ENCODE data around the gene CAMTA1. TPM values are rescaled to one million over a fixed set of nuclear protein-coding genes. Genes with fewer than 3 reads are reported as not detected.

Gene CAMTA1
- total RNA-seq, 4 donors from 2014 or later = 57.4 to 88.3 (median 62.1) TPM

DNA sequence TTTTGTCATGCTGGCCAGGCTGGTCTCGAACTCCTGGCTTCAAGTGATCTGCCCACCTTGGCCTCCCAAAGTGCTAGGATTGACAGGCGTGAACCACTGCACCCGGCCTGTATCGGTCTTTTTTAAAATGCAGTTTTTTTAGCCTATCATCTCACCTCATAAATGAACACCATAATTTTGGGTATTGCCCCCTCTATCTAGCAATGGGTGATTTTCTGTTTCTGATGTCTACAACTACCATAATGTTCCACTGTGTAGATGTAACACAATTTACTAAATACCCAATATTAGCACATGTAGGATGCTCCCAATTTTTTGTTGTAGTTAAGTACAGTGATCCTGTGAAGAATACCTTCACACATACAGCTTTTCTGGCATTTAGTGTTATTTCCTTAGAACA lies 2.0 kb upstream of the CAMTA1 start:
- Histone ChIP-seq H3K36me3 (no peaks in the 10 kb centered on the region), H3K27me3 (no peaks in the 10 kb centered on the region), H3K4me3 (no peak overlapping the region), H3K9me3 (no peaks in the 10 kb centered on the region), H3K4me1 (peaks cover 2 to 17% (median 9%) of the 10 kb centered on the region in 4 donors), H3K27ac (peak overlapping the region in 1 of 4 donors; percentile 98)
- TF ChIP-seq, protein P1, sequence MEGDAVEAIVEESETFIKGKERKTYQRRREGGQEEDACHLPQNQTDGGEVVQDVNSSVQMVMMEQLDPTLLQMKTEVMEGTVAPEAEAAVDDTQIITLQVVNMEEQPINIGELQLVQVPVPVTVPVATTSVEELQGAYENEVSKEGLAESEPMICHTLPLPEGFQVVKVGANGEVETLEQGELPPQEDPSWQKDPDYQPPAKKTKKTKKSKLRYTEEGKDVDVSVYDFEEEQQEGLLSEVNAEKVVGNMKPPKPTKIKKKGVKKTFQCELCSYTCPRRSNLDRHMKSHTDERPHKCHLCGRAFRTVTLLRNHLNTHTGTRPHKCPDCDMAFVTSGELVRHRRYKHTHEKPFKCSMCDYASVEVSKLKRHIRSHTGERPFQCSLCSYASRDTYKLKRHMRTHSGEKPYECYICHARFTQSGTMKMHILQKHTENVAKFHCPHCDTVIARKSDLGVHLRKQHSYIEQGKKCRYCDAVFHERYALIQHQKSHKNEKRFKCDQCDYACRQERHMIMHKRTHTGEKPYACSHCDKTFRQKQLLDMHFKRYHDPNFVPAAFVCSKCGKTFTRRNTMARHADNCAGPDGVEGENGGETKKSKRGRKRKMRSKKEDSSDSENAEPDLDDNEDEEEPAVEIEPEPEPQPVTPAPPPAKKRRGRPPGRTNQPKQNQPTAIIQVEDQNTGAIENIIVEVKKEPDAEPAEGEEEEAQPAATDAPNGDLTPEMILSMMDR (IDR thresholded peaks at IDR 0.05) = no peak
- TF ChIP-seq POLR2A (IDR thresholded peaks at IDR 0.05) = no peak
- DNase-seq = no peak

DNA sequence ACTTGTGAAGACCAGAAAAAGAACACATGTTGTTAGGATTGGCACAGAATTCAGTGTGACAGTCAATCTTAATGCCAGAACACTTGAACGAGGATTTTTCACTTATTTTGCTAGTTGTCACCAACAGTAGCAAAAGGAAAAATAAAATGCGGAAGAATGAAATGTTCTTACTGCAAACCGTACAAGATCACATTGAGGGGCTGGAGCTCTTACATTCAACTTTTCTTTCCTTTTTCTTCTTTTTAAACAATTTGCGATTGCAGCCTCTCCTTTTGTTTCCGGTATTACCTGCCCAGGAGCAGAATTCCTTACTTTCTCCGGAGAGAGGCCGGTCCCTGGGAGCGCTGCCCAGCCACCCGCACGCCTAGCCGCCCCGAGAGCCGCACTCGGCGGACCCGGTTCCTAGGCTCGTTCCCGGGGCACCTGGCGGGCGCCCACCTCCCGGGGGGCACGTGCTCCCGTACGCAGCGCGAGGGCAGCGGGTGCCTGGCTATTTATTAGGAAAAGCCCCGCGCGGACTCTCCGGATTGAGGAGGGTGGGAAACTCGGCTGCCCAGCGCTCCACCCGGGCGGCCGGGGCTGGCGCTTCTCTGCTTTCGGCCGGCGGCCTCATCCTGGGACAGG lies 1.2 kb upstream of the CAMTA1 start:
- Histone ChIP-seq H3K9me3 (no peaks in the 10 kb centered on the region), H3K36me3 (no peaks in the 10 kb centered on the region), H3K27me3 (no peaks in the 10 kb centered on the region), H3K4me1 (peaks cover 2 to 17% (median 9%) of the 10 kb centered on the region in 4 donors), H3K27ac (peak overlapping the region; percentile 96 to 98 (median 97)), H3K4me3 (peak overlapping the region; percentile 66 to 81 (median 75))
- TF ChIP-seq, protein P1 (IDR thresholded peaks at IDR 0.05) = no peak
- TF ChIP-seq POLR2A (IDR thresholded peaks at IDR 0.05) = no peak
- no peak for DNase-seq

DNA sequence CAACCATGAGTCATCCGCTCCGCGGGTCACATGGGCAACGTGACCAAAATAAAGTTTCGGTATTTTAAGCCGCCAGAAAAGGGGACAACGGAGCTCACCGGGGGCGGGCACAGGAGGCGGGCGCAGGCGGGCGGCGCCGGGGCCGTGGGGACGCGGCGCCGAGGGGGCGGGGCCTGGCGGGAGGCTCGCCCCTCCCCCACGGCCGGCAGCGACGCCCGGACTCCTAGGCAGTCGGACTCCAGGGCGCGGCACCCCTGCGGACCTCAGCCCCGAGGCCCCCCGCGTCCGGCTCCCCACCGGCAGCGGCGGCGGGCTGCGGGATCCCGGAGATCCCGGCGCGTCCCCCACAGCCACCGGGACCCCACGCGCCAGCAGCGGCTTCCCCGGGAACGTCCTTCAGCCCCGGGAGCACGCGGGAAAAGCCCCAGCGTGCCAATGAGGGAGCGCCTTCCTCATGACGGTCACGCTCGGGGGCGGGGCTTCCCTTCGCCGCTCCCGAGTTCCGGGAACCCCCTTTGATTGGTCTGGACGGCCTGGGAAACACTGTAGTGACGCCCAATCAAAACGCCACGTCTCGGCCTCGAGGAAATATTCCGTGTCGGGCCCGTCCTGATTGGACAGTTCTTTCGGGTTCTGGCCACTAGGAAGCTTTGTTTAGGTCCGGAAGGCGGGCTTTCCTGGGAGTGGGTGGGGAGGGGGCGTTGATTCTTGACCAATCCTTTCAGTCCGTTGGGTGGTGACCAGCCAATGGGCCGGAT lies 515 bp upstream of the CAMTA1 start:
- Histone ChIP-seq H3K36me3 (no peaks in the 10 kb centered on the region), H3K27ac (peak overlapping the region; percentile 96 to 98 (median 97)), H3K9me3 (no peaks in the 10 kb centered on the region), H3K4me3 (peak overlapping the region; percentile 66 to 81 (median 75)), H3K27me3 (no peaks in the 10 kb centered on the region), H3K4me1 (peaks cover 2 to 17% (median 9%) of the 10 kb centered on the region in 4 donors)
- peak; percentile 99 to 100 (median 99) for DNase-seq
- TF ChIP-seq, protein P1 (IDR thresholded peaks at IDR 0.05) = peak in 1 of 6 experiments; percentile 15
- TF ChIP-seq POLR2A (IDR thresholded peaks at IDR 0.05) = peak; percentile 93 to 94

DNA sequence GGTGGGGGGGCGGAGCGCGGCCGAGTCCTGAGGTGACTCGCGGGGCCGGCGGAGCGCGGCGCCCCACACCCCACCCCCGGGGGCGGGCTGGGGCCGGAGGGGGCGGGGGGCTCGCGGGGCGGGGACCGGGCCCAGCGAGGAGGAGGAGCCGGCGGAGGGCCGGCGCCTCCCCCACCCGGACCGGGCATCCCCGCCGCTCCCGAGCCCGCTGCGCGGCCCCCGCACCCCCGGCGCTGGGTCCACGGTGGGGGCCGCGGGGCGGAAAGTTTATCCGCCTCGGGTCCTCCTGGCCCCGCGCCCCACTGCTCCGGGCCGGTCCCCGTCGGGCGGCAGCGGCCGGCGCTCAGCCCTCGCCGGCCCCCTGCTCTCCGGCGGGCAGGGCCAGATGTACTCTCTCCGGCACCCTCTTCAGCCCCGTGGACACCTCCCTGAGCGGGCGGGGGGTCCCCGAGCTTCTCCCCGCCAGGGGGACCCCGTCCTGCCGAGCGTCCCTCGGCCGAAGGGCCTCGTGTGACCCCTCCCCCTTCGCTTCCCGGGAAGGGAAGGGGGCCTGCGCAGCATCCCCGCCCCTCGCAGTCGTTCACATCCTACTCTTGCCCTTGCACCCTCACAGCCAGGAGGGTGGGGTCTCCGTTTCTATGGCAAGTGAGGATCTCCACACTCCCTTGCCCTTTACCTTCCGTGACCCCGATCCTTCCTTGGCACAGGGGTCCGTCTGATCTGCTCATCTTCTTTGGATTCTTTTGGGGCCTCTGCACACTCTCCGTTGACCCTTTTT lies 663 bp downstream of the CAMTA1 start:
- Histone ChIP-seq H3K27ac (peak overlapping the region; percentile 57 to 98 (median 82)), H3K27me3 (no peaks in the 10 kb centered on the region), H3K4me1 (peaks cover 2 to 17% (median 9%) of the 10 kb centered on the region in 4 donors), H3K9me3 (no peaks in the 10 kb centered on the region), H3K36me3 (no peaks in the 10 kb centered on the region), H3K4me3 (peak overlapping the region; percentile 72 to 97 (median 90))
- no peak for TF ChIP-seq POLR2A (IDR thresholded peaks at IDR 0.05)
- TF ChIP-seq, protein P1 (IDR thresholded peaks at IDR 0.05) = no peak
- peak; percentile 25 to 64 (median 56) for DNase-seq

- TF ChIP-seq, protein P1 (IDR thresholded peaks at IDR 0.05) = no peak
- no peak for TF ChIP-seq POLR2A (IDR thresholded peaks at IDR 0.05)
- H3K36me3 ChIP-seq = no peaks in the 10 kb centered on the region
- H3K4me1 ChIP-seq = peaks cover 2 to 12% (median 9%) of the 10 kb centered on the region in 4 donors
- H3K4me3 ChIP-seq = no peak overlapping the region
- H3K27me3 ChIP-seq = no peaks in the 10 kb centered on the region
- no peak for DNase-seq
- peak overlapping the region in 1 of 4 donors; percentile 0 for H3K27ac ChIP-seq
- H3K9me3 ChIP-seq = no peaks in the 10 kb centered on the region
These were observed 3.7 kb downstream of the CAMTA1 start for GRCh38 chr1:6788946-6789345.
